Measurements from ENCODE around the gene NEU4. TPM values are rescaled to one million over a fixed set of nuclear protein-coding genes. Genes with fewer than 3 reads are reported as not detected.
"Not testable (repeated sequence)": the region's sequence is repeated elsewhere in the genome, so short reads cannot be mapped to it uniquely, and the experiment has no call there.

The NEU4 gene
- total RNA-seq, 1 donor from 2014 or later = 9.4 TPM

- no peak for DNase-seq
These were observed 33.5 kb upstream of the NEU4 start for GRCh38 chr2:241775223-241776177.

- no peak for DNase-seq
These were observed 32.4 kb upstream of the NEU4 start, which contains the start of gene GAL3ST2 for GRCh38 chr2:241776336-241777169. GAL3ST2 (plus strand) TSS chr2:241776822; CDS start chr2:241776956, 134 bp downstream.

- DNase-seq = no peak
These were observed 31.8 kb upstream of the NEU4 start for GRCh38 chr2:241777170-241777685.

GRCh38 chr2:241777686-241778627 lies 31.0 kb upstream of the NEU4 start:
- DNase-seq = no peak

- no peak for DNase-seq
These were observed 27.9 kb upstream of the NEU4 start for GRCh38 chr2:241780939-241781569.

- not testable (repeated sequence) for DNase-seq
These were observed 26.9 kb upstream of the NEU4 start for GRCh38 chr2:241782053-241782452.

GRCh38 chr2:241788135-241788534 lies 20.9 kb upstream of the NEU4 start:
- no peak for DNase-seq

GRCh38 chr2:241788572-241788971 lies 20.4 kb upstream of the NEU4 start:
- no peak for DNase-seq

- not testable (repeated sequence) for DNase-seq
These were observed 17.6 kb upstream of the NEU4 start for GRCh38 chr2:241791385-241791784.

GRCh38 chr2:241793385-241793784 lies 15.6 kb upstream of the NEU4 start:
- no peak for DNase-seq

GRCh38 chr2:241794250-241794823 lies 14.7 kb upstream of the NEU4 start:
- no peak for DNase-seq

GRCh38 chr2:241795021-241795999 lies 13.7 kb upstream of the NEU4 start:
- DNase-seq = no peak

GRCh38 chr2:241796209-241796608 lies 12.8 kb upstream of the NEU4 start:
- DNase-seq = no peak

- DNase-seq = no peak
These were observed 12.3 kb upstream of the NEU4 start for GRCh38 chr2:241796610-241797138.

GRCh38 chr2:241797441-241798080 lies 11.4 kb upstream of the NEU4 start:
- no peak for DNase-seq

- DNase-seq = no peak
These were observed 10.8 kb upstream of the NEU4 start for GRCh38 chr2:241798081-241798630.

- no peak for DNase-seq
These were observed 10.1 kb upstream of the NEU4 start for GRCh38 chr2:241798631-241799521.

Measured in tongue (tissue), 2 donors.